A375 (cell line): Measurements from ENCODE around the gene CORIN. TPM values are rescaled to one million over a fixed set of nuclear protein-coding genes. Genes with fewer than 3 reads are reported as not detected.

ENCODE experiments used
- small RNA-seq: library from RNA; depleted of rRNA; stranded (forward); fragments of <200 nt; gene quantifications from one replicate; pipeline ENCODE3, GENCODE V24; 2014
- total RNA-seq: library from RNA; depleted of rRNA; stranded (reverse); fragments of >200 nt; shearing (Covaris generic); gene quantifications from 2 replicates; pipeline ENCODE4 v1.2.3, GENCODE V29; 2014; rRNA removed

Gene CORIN
- 0.13 and 0.30 TPM in 2 replicates for total RNA-seq

GRCh38 chr4:47837908-47838294, at the start of gene CORIN:
Gene CORIN (minus strand): TSS chr4:47838067. CDS start chr4:47837949, 118 bp downstream.

Small RNA genes within 50 kb of the gene (small RNA-seq; reads per million reads assigned to genes)
- not detected for gene MIR8053

Other genes starting within 250 kb of the CORIN start
- gene NFXL1, start 76.5 kb upstream of the CORIN start, total RNA-seq, result 8.1 and 13.7 TPM in 2 replicates
- 1.1 TPM in 1 of 2 replicates, not detected in the other for gene CNGA1, start 178.6 kb upstream of the CORIN start, total RNA-seq
- 2.0 and 4.1 TPM in 2 replicates for gene NIPAL1, start 178.7 kb upstream of the CORIN start, total RNA-seq